ENCODE data around the gene VARS2.
"Not testable (repeated sequence)": the region's sequence is repeated elsewhere in the genome, so short reads cannot be mapped to it uniquely, and the experiment has no call there.

VARS2 gene

DNA sequence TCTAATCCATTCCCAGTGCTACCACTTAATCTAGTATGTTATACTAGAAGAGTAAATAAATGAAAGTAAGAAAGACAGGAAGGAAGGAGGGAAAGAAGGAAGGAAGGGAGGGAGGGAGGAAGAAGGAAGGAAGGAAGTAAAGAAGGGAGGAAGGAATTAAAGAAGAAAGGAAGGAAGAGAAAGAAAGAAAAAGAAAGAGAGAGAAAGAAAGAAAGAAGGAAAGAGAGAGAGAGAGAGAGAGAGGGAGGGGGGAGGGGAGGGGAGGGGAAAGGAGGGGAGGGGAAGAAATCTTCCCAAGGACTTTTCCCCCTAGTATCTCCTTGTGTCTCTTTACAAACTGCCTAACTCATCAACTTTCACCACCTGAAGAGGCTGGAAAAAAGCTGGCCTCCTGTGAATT is 48.7 kb downstream of the VARS2 start:
- DNase-seq, result no peak

DNA sequence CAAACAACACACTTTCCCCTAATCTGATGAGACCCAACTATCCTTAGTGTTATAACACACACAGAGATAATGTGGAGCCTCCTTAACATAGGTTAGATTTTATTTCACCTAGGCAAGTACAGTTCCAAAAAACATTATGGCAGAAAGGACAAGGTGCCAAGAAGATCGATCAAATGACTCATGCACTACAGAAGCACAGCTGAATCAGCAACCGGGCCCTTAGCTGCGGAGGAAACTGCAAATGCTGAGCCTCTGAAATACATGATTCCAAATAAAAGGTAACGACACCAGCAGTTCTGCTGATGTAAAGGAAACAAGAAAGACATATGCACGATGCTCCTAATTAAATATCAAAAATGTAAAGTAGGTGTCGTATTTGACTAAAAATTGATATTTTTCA is 49.6 kb downstream of the VARS2 start:
- TF ChIP-seq, protein P1, sequence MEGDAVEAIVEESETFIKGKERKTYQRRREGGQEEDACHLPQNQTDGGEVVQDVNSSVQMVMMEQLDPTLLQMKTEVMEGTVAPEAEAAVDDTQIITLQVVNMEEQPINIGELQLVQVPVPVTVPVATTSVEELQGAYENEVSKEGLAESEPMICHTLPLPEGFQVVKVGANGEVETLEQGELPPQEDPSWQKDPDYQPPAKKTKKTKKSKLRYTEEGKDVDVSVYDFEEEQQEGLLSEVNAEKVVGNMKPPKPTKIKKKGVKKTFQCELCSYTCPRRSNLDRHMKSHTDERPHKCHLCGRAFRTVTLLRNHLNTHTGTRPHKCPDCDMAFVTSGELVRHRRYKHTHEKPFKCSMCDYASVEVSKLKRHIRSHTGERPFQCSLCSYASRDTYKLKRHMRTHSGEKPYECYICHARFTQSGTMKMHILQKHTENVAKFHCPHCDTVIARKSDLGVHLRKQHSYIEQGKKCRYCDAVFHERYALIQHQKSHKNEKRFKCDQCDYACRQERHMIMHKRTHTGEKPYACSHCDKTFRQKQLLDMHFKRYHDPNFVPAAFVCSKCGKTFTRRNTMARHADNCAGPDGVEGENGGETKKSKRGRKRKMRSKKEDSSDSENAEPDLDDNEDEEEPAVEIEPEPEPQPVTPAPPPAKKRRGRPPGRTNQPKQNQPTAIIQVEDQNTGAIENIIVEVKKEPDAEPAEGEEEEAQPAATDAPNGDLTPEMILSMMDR (IDR thresholded peaks at IDR 0.05; ENCODE audit: low read depth, low read length, missing control alignments), result no peak

More for the DNA sequence above, 48.7 kb downstream of the VARS2 start:
- H3K27me3 ChIP-seq (replicated peaks), result peaks cover 2% of the 10 kb centered on the region
- no peak overlapping the region for H3K4me3 ChIP-seq (ENCODE audit: low read depth, low read length)
- H3K27ac ChIP-seq, result no peak overlapping the region
- TF ChIP-seq, protein P1 (IDR thresholded peaks at IDR 0.05; ENCODE audit: low read depth, low read length, missing control alignments), result no peak
- in situ Hi-C loops (cut with HindIII; ENCODE audit: low pct_ligation_motif_present, low sequenced_read_pairs), result no loop called here
- no peaks in the 10 kb centered on the region for H3K36me3 ChIP-seq (replicated peaks)

DNA sequence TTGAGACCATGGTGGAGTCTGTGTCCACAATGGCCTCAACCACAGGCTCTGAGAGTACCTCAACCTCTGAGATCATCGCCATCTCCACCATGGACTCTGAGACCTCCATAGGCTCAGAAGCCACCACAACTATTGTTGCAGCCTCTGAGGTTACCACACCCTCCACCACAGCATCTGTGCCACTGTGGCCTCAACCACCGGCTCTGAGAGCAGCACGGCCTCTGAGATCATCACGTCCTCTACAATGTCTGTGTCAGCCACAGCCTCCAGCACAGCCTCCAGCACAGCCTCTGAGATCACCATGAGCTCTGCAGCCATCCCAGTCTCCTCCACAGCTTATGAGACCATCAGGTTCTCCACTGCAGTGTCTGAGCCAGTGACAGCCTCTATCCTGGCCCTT is 50.0 kb downstream of the VARS2 start:
- Histone ChIP-seq H3K27ac (no peak overlapping the region), H3K27me3 (replicated peaks) (no peaks in the 10 kb centered on the region), H3K4me3 (ENCODE audit: low read depth, low read length) (no peak overlapping the region), H3K36me3 (replicated peaks) (no peaks in the 10 kb centered on the region)
- TF ChIP-seq, protein P1 (IDR thresholded peaks at IDR 0.05; ENCODE audit: low read depth, low read length, missing control alignments), result no peak
- DNase-seq, result no peak
- in situ Hi-C loops (cut with HindIII; ENCODE audit: low pct_ligation_motif_present, low sequenced_read_pairs), result no loop called here

More for the DNA sequence above, 49.6 kb downstream of the VARS2 start:
- no peaks in the 10 kb centered on the region for H3K27me3 ChIP-seq (replicated peaks)
- no peak for DNase-seq
- no peak overlapping the region for H3K4me3 ChIP-seq (ENCODE audit: low read depth, low read length)
- no peaks in the 10 kb centered on the region for H3K36me3 ChIP-seq (replicated peaks)
- in situ Hi-C loops (cut with HindIII; ENCODE audit: low pct_ligation_motif_present, low sequenced_read_pairs), result no loop called here
- no peak overlapping the region for H3K27ac ChIP-seq

DNA sequence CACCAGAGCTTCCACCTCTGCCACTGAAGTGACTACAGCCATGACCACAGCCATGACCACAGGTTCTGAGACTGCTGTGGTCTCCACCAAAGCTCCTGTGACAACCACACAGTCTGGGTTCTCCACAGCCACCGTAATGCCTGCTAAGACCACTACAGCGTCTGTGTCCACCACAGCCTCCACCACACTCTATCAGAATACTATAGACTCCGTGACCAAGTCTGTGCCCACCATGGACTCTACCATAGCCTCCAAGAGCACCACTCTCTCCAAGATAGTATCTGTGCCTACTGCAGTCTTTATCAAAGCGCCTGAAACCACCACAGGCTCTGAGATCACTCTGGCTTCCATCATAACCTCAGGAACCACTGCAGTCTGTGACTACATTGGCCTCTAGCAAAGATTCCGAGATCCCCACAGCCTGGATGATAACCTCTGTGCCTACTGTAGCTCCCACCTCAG is 51.1 kb downstream of the VARS2 start:
- in situ Hi-C loops (cut with HindIII; ENCODE audit: low pct_ligation_motif_present, low sequenced_read_pairs), result no loop called here
- TF ChIP-seq, protein P1 (IDR thresholded peaks at IDR 0.05; ENCODE audit: low read depth, low read length, missing control alignments), result no peak
- H3K36me3 ChIP-seq (replicated peaks), result no peaks in the 10 kb centered on the region
- no peak overlapping the region for H3K27ac ChIP-seq
- no peak overlapping the region for H3K4me3 ChIP-seq (ENCODE audit: low read depth, low read length)
- DNase-seq, result no peak
- H3K27me3 ChIP-seq (replicated peaks), result no peaks in the 10 kb centered on the region

DNA sequence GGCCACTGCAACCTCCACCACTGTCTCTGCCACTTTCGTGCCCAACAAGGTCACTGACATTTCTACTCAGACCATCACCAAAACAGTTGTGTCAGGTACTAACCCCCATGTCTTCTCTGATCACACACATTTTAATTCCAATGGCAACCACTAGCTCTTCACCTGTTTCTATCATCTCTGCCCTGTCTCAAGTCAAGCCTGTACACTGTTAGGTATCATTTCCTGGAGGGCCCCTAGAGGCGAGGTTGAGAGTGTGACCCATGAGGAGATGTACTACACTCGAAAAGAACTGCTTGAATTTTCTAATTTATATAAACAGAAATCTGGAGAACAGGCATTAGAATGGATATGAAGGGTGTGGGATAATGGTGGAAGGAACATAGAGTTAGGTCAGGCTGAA is 52.1 kb downstream of the VARS2 start:
- TF ChIP-seq, protein P1 (IDR thresholded peaks at IDR 0.05; ENCODE audit: low read depth, low read length, missing control alignments), result no peak
- in situ Hi-C loops (cut with HindIII; ENCODE audit: low pct_ligation_motif_present, low sequenced_read_pairs), result no loop called here
- no peak for DNase-seq
- Histone ChIP-seq H3K27me3 (replicated peaks) (no peaks in the 10 kb centered on the region), H3K4me3 (ENCODE audit: low read depth, low read length) (no peak overlapping the region), H3K36me3 (replicated peaks) (no peaks in the 10 kb centered on the region), H3K27ac (no peak overlapping the region)

DNA sequence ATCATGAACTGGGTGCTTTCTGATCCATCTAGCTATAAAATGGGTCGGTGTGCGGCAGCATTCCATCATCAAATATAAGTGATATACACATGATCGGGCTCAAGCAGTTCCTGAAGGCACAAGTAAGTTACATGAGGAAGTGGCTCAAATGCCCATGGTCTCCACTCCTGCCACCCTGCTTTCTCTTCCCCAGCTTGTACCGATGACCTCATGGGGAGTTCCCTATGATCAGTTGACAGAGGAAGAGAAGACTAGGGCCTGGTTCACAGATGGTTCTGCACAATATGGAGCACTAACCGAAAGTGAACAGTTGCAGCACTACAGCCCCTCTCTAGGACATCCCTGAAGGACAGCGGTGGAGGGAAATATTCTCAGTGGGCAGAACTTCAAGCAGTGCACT is 55.1 kb downstream of the VARS2 start:
- H3K27ac ChIP-seq; DNase-seq; H3K4me3 ChIP-seq (ENCODE audit: low read depth, low read length); in situ Hi-C loops (cut with HindIII; ENCODE audit: low pct_ligation_motif_present, low sequenced_read_pairs); H3K27me3 ChIP-seq (replicated peaks); H3K36me3 ChIP-seq (replicated peaks): not testable (repeated sequence)

All from brain microvascular endothelial cell (primary cell).